ENCODE data around the gene DNAAF3.
A peak's percentile ranks its signal among the peaks of the same experiment; 100 is the strongest.
"Not testable (repeated sequence)": the region's sequence is repeated elsewhere in the genome, so short reads cannot be mapped to it uniquely, and the experiment has no call there.

The DNAAF3 gene

GRCh38 chr19:55202199-55202598 is 35.8 kb upstream of the DNAAF3 start:
- not testable (repeated sequence) for DNase-seq (ENCODE audit: low read depth); H3K4me3 ChIP-seq (ENCODE audit: low read depth, low read length)
- peak; percentile 6 for TF ChIP-seq CTCF (IDR thresholded peaks at IDR 0.05; ENCODE audit: insufficient read depth, low read depth, low read length, missing control alignments)

- no peak for TF ChIP-seq CTCF (IDR thresholded peaks at IDR 0.05; ENCODE audit: insufficient read depth, low read depth, low read length, missing control alignments)
- DNase-seq (ENCODE audit: low read depth): no peak
- H3K4me3 ChIP-seq (ENCODE audit: low read depth, low read length): no peak overlapping the region
These were observed 33.3 kb upstream of the DNAAF3 start for GRCh38 chr19:55199620-55200204.

GRCh38 chr19:55198651-55199050 is 32.2 kb upstream of the DNAAF3 start:
- TF ChIP-seq CTCF (IDR thresholded peaks at IDR 0.05; ENCODE audit: insufficient read depth, low read depth, low read length, missing control alignments): no peak
- no peak for DNase-seq (ENCODE audit: low read depth)
- no peak overlapping the region for H3K4me3 ChIP-seq (ENCODE audit: low read depth, low read length)

GRCh38 chr19:55197528-55197927 is 31.1 kb upstream of the DNAAF3 start:
- H3K4me3 ChIP-seq (ENCODE audit: low read depth, low read length): no peak overlapping the region
- DNase-seq (ENCODE audit: low read depth): peak; percentile 42
- no peak for TF ChIP-seq CTCF (IDR thresholded peaks at IDR 0.05; ENCODE audit: insufficient read depth, low read depth, low read length, missing control alignments)

- no peak overlapping the region for H3K4me3 ChIP-seq (ENCODE audit: low read depth, low read length)
- no peak for TF ChIP-seq CTCF (IDR thresholded peaks at IDR 0.05; ENCODE audit: insufficient read depth, low read depth, low read length, missing control alignments)
- no peak for DNase-seq (ENCODE audit: low read depth)
These were observed 30.4 kb upstream of the DNAAF3 start for GRCh38 chr19:55196803-55197202.

- H3K4me3 ChIP-seq (ENCODE audit: low read depth, low read length): no peak overlapping the region
- DNase-seq (ENCODE audit: low read depth): no peak
- no peak for TF ChIP-seq CTCF (IDR thresholded peaks at IDR 0.05; ENCODE audit: insufficient read depth, low read depth, low read length, missing control alignments)
These were observed 27.1 kb upstream of the DNAAF3 start for GRCh38 chr19:55193481-55193880.

GRCh38 chr19:55189403-55189835 is 23.0 kb upstream of the DNAAF3 start:
- no peak overlapping the region for H3K4me3 ChIP-seq (ENCODE audit: low read depth, low read length)
- no peak for TF ChIP-seq CTCF (IDR thresholded peaks at IDR 0.05; ENCODE audit: insufficient read depth, low read depth, low read length, missing control alignments)
- DNase-seq (ENCODE audit: low read depth): no peak
